ENCODE data around the gene CCR1. TPM values are rescaled to one million over a fixed set of nuclear protein-coding genes. Genes with fewer than 3 reads are reported as not detected.

Gene CCR1
- total RNA-seq, 1 donor from 2014 or later: not detected

DNA sequence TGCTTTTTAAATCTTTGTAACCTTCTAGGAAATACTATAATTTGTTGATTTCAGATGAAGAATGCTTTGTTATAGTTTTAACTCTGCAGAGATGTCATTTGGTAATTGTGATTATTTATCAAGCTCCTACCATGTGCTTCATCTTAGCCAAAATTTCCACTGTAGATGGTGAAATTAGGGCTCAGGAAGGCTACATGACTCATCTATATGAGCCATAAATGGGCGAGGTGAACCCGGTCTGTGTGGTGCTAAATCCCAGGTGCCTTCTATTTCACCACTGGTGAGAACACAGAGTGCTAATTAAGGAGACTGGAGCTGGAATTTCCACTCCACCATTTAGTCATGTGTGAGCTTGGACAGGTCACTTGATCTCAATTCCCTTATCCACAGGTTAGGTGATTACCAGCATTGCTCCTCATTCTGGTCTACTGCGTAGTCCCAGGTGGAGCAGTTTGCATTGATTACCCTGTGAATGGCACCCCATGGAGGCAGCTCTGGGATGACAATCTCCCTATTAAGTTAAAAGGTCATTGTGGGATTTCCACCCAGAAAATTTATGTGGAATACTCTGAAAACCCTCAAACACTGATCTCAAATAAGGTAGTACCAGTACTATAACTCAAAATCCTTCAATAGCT lies 31.3 kb upstream of the CCR1 start:
- Histone ChIP-seq H3K36me3 (ENCODE audit: control insufficient read depth, insufficient read depth, low read length) (no peaks in the 10 kb centered on the region), H3K27me3 (ENCODE audit: control insufficient read depth, insufficient read depth, low read length) (peaks cover 3% of the 10 kb centered on the region), H3K4me3 (ENCODE audit: low read depth, low read length) (no peak overlapping the region)
- TF ChIP-seq, protein P1, sequence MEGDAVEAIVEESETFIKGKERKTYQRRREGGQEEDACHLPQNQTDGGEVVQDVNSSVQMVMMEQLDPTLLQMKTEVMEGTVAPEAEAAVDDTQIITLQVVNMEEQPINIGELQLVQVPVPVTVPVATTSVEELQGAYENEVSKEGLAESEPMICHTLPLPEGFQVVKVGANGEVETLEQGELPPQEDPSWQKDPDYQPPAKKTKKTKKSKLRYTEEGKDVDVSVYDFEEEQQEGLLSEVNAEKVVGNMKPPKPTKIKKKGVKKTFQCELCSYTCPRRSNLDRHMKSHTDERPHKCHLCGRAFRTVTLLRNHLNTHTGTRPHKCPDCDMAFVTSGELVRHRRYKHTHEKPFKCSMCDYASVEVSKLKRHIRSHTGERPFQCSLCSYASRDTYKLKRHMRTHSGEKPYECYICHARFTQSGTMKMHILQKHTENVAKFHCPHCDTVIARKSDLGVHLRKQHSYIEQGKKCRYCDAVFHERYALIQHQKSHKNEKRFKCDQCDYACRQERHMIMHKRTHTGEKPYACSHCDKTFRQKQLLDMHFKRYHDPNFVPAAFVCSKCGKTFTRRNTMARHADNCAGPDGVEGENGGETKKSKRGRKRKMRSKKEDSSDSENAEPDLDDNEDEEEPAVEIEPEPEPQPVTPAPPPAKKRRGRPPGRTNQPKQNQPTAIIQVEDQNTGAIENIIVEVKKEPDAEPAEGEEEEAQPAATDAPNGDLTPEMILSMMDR (IDR thresholded peaks at IDR 0.05; ENCODE audit: insufficient read depth, low read length, severe bottlenecking): no peak
- FAIRE-seq (no peak), DNase-seq (ENCODE audit: low read depth) (peak; percentile 80)

DNA sequence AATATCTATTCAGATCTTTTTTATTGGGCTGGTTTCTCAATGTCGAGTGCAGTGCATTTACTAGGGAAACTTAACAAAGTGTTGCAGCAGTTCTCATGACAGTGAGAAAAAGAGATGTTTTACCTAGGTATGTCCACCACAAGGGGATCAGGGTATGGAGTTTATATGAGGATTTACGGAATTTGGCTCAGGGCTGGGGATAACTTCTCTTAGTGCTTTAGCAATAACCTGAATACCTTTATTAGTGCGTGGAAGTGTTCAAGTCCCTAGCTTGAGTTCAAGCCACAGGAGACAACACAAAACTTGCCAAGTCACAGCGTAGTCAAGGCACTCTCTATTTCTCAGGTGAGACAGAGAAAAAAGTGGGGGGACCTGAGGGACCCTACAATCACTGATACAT lies 30.3 kb upstream of the CCR1 start:
- FAIRE-seq: no peak
- no peak overlapping the region for H3K4me3 ChIP-seq (ENCODE audit: low read depth, low read length)
- TF ChIP-seq, protein P1 (IDR thresholded peaks at IDR 0.05; ENCODE audit: insufficient read depth, low read length, severe bottlenecking): no peak
- peaks cover 6% of the 10 kb centered on the region for H3K27me3 ChIP-seq (ENCODE audit: control insufficient read depth, insufficient read depth, low read length)
- DNase-seq (ENCODE audit: low read depth): no peak
- H3K36me3 ChIP-seq (ENCODE audit: control insufficient read depth, insufficient read depth, low read length): no peaks in the 10 kb centered on the region

DNA sequence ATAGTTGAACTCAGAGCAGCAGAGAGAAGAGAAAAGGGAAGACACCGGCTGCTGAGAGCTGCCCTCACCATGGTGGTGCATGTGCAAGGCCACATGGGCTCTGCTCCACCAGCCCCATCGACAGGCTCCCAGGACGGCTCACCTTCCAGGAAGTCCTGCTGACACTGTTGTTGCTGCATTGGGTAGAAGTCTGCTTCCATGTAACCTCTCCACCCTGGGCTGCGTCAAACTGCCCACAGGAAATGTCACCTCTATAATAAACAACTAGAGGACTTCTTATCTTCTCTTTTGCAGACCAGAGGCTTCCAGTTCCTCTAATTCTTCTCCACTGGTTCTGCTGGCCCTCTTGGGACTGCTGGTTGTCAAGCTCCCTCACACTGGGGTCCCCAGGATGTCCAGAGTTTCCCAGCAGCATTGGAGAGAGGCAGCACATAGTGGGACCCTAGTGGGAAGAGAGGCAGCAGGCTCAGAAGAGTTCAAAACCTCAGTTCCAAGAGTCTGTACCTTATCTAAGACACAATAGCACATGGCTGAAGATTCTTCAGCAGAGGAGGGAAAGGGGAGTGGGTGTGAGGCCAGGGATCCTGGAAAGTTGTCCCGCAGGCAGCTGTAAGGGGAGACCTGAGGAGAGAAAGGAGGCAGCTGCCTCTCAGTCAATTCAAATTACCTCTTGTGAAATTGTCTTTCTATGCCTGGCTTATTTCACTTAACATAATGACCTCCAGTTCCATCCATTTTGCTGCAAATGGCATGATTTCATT lies 28.4 kb upstream of the CCR1 start:
- Histone ChIP-seq H3K36me3 (ENCODE audit: control insufficient read depth, insufficient read depth, low read length) (no peaks in the 10 kb centered on the region), H3K4me3 (ENCODE audit: low read depth, low read length) (no peak overlapping the region), H3K27me3 (ENCODE audit: control insufficient read depth, insufficient read depth, low read length) (peaks cover 6% of the 10 kb centered on the region)
- TF ChIP-seq, protein P1 (IDR thresholded peaks at IDR 0.05; ENCODE audit: insufficient read depth, low read length, severe bottlenecking): no peak
- no peak for FAIRE-seq
- no peak for DNase-seq (ENCODE audit: low read depth)

DNA sequence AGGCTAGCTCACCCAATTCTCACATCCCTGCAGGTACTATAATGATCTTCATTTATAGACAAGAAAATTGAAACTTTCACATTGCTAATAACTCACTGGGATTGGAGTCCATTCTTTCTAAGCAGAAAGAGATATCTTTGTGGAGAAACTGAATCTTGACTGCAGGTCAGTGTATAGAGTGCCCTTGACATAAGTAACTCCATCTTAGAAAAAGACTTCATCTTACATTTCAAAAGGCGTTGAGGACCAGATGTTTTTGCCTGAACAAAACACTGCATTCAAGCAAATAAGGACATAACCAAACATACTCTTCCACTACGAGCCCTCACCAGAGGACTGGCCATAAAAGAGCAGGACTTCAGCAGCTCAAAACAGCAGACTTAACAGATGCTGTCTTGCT lies 27.3 kb upstream of the CCR1 start:
- FAIRE-seq (peak; percentile 7), DNase-seq (ENCODE audit: low read depth) (no peak)
- TF ChIP-seq, protein P1 (IDR thresholded peaks at IDR 0.05; ENCODE audit: insufficient read depth, low read length, severe bottlenecking): no peak
- Histone ChIP-seq H3K36me3 (ENCODE audit: control insufficient read depth, insufficient read depth, low read length) (no peaks in the 10 kb centered on the region), H3K27me3 (ENCODE audit: control insufficient read depth, insufficient read depth, low read length) (peaks cover 8% of the 10 kb centered on the region), H3K4me3 (ENCODE audit: low read depth, low read length) (no peak overlapping the region)

DNA sequence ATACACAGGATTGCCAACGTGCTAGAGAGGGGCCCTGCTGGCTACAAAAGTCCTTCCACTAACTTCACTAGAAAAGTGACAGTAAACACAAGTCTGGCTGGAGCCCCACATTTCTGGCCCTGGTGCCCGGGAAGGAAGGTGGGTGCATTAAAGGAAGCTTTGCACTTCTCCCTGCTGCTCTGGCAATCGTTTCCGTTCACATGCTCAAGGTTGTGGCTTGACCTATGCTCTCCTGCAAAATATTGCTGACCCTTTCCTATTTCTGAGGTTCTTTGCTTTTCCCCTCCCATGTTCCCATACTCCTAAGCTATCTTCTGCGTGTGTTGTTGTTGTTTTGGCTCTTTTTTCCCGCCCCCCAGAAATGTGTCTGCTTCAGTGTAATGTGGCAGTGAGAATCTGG lies 25.1 kb upstream of the CCR1 start:
- DNase-seq (ENCODE audit: low read depth) (no peak), FAIRE-seq (no peak)
- H3K27me3 ChIP-seq (ENCODE audit: control insufficient read depth, insufficient read depth, low read length): peaks cover 10% of the 10 kb centered on the region
- H3K36me3 ChIP-seq (ENCODE audit: control insufficient read depth, insufficient read depth, low read length): no peaks in the 10 kb centered on the region
- TF ChIP-seq, protein P1 (IDR thresholded peaks at IDR 0.05; ENCODE audit: insufficient read depth, low read length, severe bottlenecking): no peak
- no peak overlapping the region for H3K4me3 ChIP-seq (ENCODE audit: low read depth, low read length)

Data from bronchial epithelial cell (primary cell).